ENCODE results near the gene AAK1.
"Not testable (repeated sequence)": the region's sequence is repeated elsewhere in the genome, so short reads cannot be mapped to it uniquely, and the experiment has no call there.

The AAK1 gene

GRCh38 chr2:69452687-69453086, 190.9 kb downstream of the AAK1 start:
- DNase-seq (no peak), ATAC-seq (no peak)

GRCh38 chr2:69450735-69451416, 192.7 kb downstream of the AAK1 start:
- no peak for DNase-seq
- no peak for ATAC-seq

- ATAC-seq (no peak), DNase-seq (no peak)
Observed at GRCh38 chr2:69449906-69450305, 193.6 kb downstream of the AAK1 start.

- not testable (repeated sequence) for DNase-seq, ATAC-seq
Observed at GRCh38 chr2:69443673-69444072, 199.9 kb downstream of the AAK1 start.

- not testable (repeated sequence) for DNase-seq, ATAC-seq
Observed at GRCh38 chr2:69439499-69439898, 204.0 kb downstream of the AAK1 start.

- no peak for ATAC-seq
- no peak for DNase-seq
Observed at GRCh38 chr2:69438580-69438979, 205.0 kb downstream of the AAK1 start.

GRCh38 chr2:69437751-69438154, 205.8 kb downstream of the AAK1 start:
- no peak for ATAC-seq
- DNase-seq = no peak

- ATAC-seq = peak; percentile 97
Observed at GRCh38 chr2:69436938-69437750, 206.4 kb downstream of the AAK1 start, which contains the start of gene NFU1. Gene NFU1, minus strand, starts transcription at chr2:69437435. Its CDS starts 13 bp downstream, at chr2:69437422.

GRCh38 chr2:69436596-69436937, 207.0 kb downstream of the AAK1 start:
- no peak for ATAC-seq
- no peak for DNase-seq

More at GRCh38 chr2:69436938-69437750, 206.4 kb downstream of the AAK1 start, which contains the start of gene NFU1:
- DNase-seq = peak; percentile 94

- ATAC-seq = no peak
Observed at GRCh38 chr2:69434753-69435152, 208.8 kb downstream of the AAK1 start.

GRCh38 chr2:69429491-69430183, 213.9 kb downstream of the AAK1 start:
- ATAC-seq (no peak), DNase-seq (no peak)

More at GRCh38 chr2:69434753-69435152, 208.8 kb downstream of the AAK1 start:
- no peak for DNase-seq

GRCh38 chr2:69428981-69429380, 214.6 kb downstream of the AAK1 start:
- DNase-seq (no peak), ATAC-seq (no peak)

GRCh38 chr2:69424419-69424818, 219.1 kb downstream of the AAK1 start:
- no peak for DNase-seq
- no peak for ATAC-seq

GRCh38 chr2:69422198-69422597, 221.3 kb downstream of the AAK1 start:
- DNase-seq (no peak), ATAC-seq (no peak)

- DNase-seq, ATAC-seq: not testable (repeated sequence)
Observed at GRCh38 chr2:69419111-69419510, 224.4 kb downstream of the AAK1 start.

GRCh38 chr2:69416147-69416546, 227.4 kb downstream of the AAK1 start:
- ATAC-seq (no peak), DNase-seq (no peak)

All from stimulated activated naive CD8-positive, alpha-beta T cell treated with anti-CD3 and anti-CD28 coated beads, Interleukin-15, Interleukin-2, amounts not matched to agents 100 U/mL and 50 U/mL, for 24 hours (primary cell).